Measurements from ENCODE around the gene GON7. TPM values are rescaled to one million over a fixed set of nuclear protein-coding genes. Genes with fewer than 3 reads are reported as not detected.

GON7 gene
- total RNA-seq, 1 donor from 2014 or later: 15.5 TPM

GRCh38 chr14:93156693-93157369 is 50.0 kb downstream of the GON7 start:
- DNase-seq: no peak

- no peak for DNase-seq
Measured at GRCh38 chr14:93155667-93156066, 51.2 kb downstream of the GON7 start.

DNA sequence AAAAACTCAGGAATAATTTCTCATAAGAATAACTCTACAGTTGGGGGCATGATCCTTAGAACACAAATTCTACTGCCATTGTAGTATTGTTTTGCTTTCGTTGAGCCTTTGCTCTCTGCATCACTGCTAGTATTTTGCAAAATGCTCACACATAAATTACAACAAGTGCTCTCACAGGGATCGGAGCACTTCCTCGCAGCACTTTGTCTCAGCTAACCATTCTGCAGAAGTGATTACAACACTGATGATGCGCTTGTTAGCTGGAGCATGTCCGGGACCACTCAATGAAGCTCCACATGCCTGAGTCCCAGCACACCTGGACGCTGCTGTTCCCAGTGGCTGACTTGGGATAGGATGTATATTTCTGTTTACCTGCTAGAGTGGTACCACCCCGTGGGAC is 53.7 kb downstream of the GON7 start:
- no peak for DNase-seq

Other genes with a start within 250 kb of the GON7 start
- 15.6 TPM for gene ITPK1, start 91.1 kb downstream of the GON7 start, total RNA-seq
- gene MOAP1, start 22.2 kb downstream of the GON7 start, total RNA-seq: 38.1 TPM
- 14.2 TPM for gene LYSET, start 21.7 kb downstream of the GON7 start, total RNA-seq
- 42.0 TPM for gene UBR7, start 191 bp upstream of the GON7 start, total RNA-seq
- 27.7 TPM for gene BTBD7, start 126.0 kb upstream of the GON7 start, total RNA-seq
- not detected for gene COX8C, start 140.1 kb upstream of the GON7 start, total RNA-seq
- gene UNC79, start 223.9 kb upstream of the GON7 start, total RNA-seq: 0.41 TPM

Measured in tongue (tissue), 2 donors.